Sciatic nerve (tissue), 2 donors: ENCODE results near the gene CYP39A1. TPM values are rescaled to one million over a fixed set of nuclear protein-coding genes. Genes with fewer than 3 reads are reported as not detected.

Experiments
- ATAC-seq: fragments of 200-7000 bp; cut with Tn5 transposase; one replicate; pipeline ENCODE4 v1.9.1; 2020; ENCODE audit warnings: mild to moderate bottlenecking, moderate library complexity
- DNase-seq: peaks from one replicate; pipeline ENCODE4 v3.0.0-alpha.2; 2020; ENCODE audit warnings: low spot score
- intact Hi-C: fragments of 100-400 bp; cut with DNase I; formaldehyde crosslinking; loops from one replicate; pipeline ENCODE4 v1.14.2; 2022
- total RNA-seq: library from RNA; stranded (reverse); fragmentation: NEBNext Ultra II Directional; extraction: Animal tissue kit (Norgen Biotek cat#: 25700); gene quantifications from one replicate; pipeline ENCODE4 v1.2.1, GENCODE V29; 2021
- donor health status: DM: no; HTN: no; CAD: no.
- donor health status: DM: no; HTN: no; CAD: no.

The CYP39A1 gene
- total RNA-seq, 1 donor from 2014 or later: 8.3 TPM

- no peak for ATAC-seq
- DNase-seq: no peak
- intact Hi-C loops: no loop called here
These were observed 41.6 kb downstream of the CYP39A1 start for GRCh38 chr6:46610862-46611553.

- no peak for ATAC-seq
- no peak for DNase-seq
- intact Hi-C loops: no loop called here
These were observed 46.3 kb downstream of the CYP39A1 start for GRCh38 chr6:46606338-46606737.

GRCh38 chr6:46605091-46605797, 47.4 kb downstream of the CYP39A1 start:
- no peak for DNase-seq
- intact Hi-C loops: no loop called here
- ATAC-seq: no peak

- intact Hi-C loops: no loop called here
- DNase-seq (no peak), ATAC-seq (no peak)
These were observed 54.4 kb downstream of the CYP39A1 start for GRCh38 chr6:46598215-46598614.

GRCh38 chr6:46592740-46593139, 59.9 kb downstream of the CYP39A1 start:
- ATAC-seq (no peak), DNase-seq (no peak)
- intact Hi-C loops: no loop called here

- no peak for ATAC-seq
- intact Hi-C loops: no loop called here
- no peak for DNase-seq
These were observed 60.6 kb downstream of the CYP39A1 start for GRCh38 chr6:46592046-46592445.

- DNase-seq (no peak), ATAC-seq (no peak)
- intact Hi-C loops: no loop called here
These were observed 61.9 kb downstream of the CYP39A1 start for GRCh38 chr6:46590765-46591164.

- intact Hi-C loops: no loop called here
- no peak for DNase-seq
- no peak for ATAC-seq
These were observed 65.7 kb downstream of the CYP39A1 start for GRCh38 chr6:46586906-46587305.

GRCh38 chr6:46584586-46584985, 68.0 kb downstream of the CYP39A1 start:
- DNase-seq: no peak
- intact Hi-C loops: no loop called here
- no peak for ATAC-seq

GRCh38 chr6:46583721-46584120, 68.9 kb downstream of the CYP39A1 start:
- no peak for DNase-seq
- intact Hi-C loops: no loop called here
- no peak for ATAC-seq

GRCh38 chr6:46583081-46583480, 69.5 kb downstream of the CYP39A1 start:
- intact Hi-C loops: no loop called here
- ATAC-seq (peak; percentile 44), DNase-seq (no peak)

GRCh38 chr6:46581459-46582177, 71.0 kb downstream of the CYP39A1 start:
- intact Hi-C loops: no loop called here
- ATAC-seq (no peak), DNase-seq (no peak)

GRCh38 chr6:46575530-46575929, 77.1 kb downstream of the CYP39A1 start:
- DNase-seq: no peak
- no peak for ATAC-seq
- intact Hi-C loops: no loop called here

GRCh38 chr6:46573140-46573539, 79.5 kb downstream of the CYP39A1 start:
- intact Hi-C loops: no loop called here
- DNase-seq (no peak), ATAC-seq (no peak)

- DNase-seq (no peak), ATAC-seq (no peak)
- intact Hi-C loops: no loop called here
These were observed 87.1 kb downstream of the CYP39A1 start for GRCh38 chr6:46565531-46565930.

- no peak for DNase-seq
- no peak for ATAC-seq
- intact Hi-C loops: no loop called here
These were observed 88.7 kb downstream of the CYP39A1 start for GRCh38 chr6:46563924-46564323.

GRCh38 chr6:46556053-46556452, 96.6 kb downstream of the CYP39A1 start:
- intact Hi-C loops: no loop called here
- DNase-seq (no peak), ATAC-seq (no peak)

GRCh38 chr6:46555129-46555528, 97.5 kb downstream of the CYP39A1 start:
- intact Hi-C loops: no loop called here
- no peak for ATAC-seq
- no peak for DNase-seq

- no peak for DNase-seq
- intact Hi-C loops: no loop called here
- ATAC-seq: no peak
These were observed 103.5 kb downstream of the CYP39A1 start for GRCh38 chr6:46549155-46549554.

- DNase-seq (no peak), ATAC-seq (no peak)
- intact Hi-C loops: no loop called here
These were observed 111.1 kb downstream of the CYP39A1 start for GRCh38 chr6:46541556-46541955.
